GM19467 (cell line): Measurements from ENCODE around the gene CDK9.

Source experiments
- ATAC-seq: cut with Tn5 transposase; IDR thresholded peaks from one replicate; pipeline ENCODE4 v1.9.1; 2021; ENCODE audit warnings: mild to moderate bottlenecking, moderate library complexity; ENCODE audit not compliant: unreplicated experiment

The CDK9 gene

GRCh38 chr9:127761491-127761956, 24.3 kb upstream of the CDK9 start:
- no peak for ATAC-seq

GRCh38 chr9:127762111-127762676, 23.6 kb upstream of the CDK9 start:
- no peak for ATAC-seq

GRCh38 chr9:127763918-127764384, 21.9 kb upstream of the CDK9 start:
- no peak for ATAC-seq

DNA sequence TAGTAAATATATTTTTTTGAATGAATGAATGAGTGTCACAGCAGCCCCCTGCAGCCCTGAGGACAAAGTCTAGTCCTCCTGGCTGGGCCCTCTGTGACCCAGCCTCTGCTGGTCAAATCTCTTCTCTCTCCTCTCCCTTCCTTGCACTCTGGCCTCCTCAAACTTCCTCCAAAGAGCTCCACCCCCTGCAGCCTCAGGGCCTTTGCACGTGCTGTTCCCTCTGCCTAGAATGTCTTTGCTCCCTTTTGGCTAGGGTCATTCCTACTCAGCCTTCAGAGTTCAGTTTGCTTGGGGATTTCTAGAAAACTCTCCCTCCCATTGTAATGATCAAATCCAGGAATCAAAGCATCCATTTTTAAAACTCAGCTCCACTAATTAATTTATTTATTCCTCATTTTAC, 20.4 kb upstream of the CDK9 start:
- ATAC-seq: no peak

- ATAC-seq: no peak
These were observed 18.4 kb upstream of the CDK9 start for GRCh38 chr9:127767410-127767809.

GRCh38 chr9:127767909-127768331, 17.9 kb upstream of the CDK9 start:
- no peak for ATAC-seq

- no peak for ATAC-seq
These were observed 17.1 kb upstream of the CDK9 start for GRCh38 chr9:127768698-127769097.

DNA sequence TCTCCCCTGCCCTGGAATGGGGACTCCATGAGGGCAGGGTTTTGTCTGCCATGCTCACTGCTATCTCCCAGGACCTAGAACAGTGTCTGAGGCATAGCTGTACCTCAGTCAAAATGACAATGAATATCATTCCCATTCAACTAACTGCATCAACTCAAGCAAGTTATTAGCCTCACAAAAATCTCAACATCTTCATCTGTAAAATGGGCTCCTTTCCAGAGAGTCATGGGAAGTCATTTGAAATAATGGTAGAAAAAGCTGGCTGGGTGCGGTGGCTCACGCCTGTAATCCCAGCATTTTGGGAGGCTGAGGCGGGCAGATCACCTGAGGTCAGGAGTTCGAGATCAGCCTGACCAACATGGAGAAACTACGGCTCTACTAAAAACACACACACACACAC, 16.7 kb upstream of the CDK9 start:
- no peak for ATAC-seq

GRCh38 chr9:127769929-127770582, 15.8 kb upstream of the CDK9 start:
- ATAC-seq: no peak

DNA sequence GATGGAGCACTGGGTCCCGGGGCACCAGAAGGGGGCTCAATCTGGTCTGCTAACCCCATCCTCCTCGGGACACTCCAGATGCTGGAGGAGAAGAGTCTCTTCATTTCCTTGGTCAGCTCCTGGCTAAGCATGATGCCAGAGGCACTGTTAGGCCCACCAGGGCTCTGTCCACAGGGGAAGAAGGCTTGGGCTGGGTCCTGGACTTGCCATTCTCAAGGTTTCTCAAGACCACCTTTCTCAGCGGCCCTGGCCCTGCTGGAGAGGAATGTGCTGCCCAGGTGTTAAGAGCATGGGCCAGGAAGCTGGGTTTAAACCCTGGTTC, 15.3 kb upstream of the CDK9 start:
- no peak for ATAC-seq

GRCh38 chr9:127770905-127771569, 14.8 kb upstream of the CDK9 start:
- ATAC-seq: peak; percentile 82

DNA sequence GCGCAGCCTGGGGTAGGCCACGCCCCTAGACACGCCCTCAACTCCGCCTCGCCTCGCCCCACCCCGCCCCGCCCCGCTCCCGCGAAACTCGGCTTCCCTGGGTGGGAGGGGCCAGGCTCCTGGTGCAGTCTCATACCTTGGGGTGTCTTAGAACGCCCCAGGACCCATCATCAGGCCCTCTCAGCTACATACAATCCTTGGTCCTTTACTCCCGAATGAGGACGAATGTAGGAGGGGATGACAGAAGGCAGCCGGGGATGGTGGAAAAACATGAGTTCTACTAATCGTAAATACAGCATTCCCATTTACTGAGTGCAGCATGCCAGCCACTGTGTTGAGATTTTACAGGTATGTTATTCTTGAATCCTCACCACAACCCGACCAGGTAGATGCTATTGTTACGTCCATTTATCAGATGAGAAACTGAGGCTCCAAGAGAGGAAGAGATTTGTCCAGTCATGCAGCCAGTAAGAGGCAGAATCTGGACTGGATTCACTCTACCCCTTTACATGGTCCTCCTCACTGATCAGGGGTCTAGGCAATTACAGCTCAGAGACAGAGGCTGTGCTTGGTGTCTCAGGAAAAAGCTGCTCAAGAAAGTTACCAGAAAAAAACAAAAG, 14.2 kb upstream of the CDK9 start:
- ATAC-seq: no peak

DNA sequence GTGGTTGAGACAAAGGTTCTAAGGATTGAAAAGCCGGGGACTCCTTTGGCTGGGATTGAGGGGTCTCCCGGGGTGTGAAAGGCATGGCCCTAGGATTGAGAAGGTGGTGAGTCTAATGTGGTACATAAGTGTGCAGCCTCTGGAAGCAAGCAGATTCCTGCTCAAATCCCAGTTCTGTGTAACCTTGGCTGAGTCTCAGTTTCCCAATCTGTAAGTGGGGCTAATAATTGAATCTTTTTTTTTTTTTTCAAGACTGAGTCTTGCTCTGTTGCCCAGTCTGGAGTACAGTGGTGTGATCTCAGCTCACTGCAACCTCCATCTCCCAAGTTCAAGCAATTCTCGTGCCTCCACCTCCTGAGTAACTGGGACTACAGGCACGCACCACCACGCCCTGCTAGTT, 13.2 kb upstream of the CDK9 start:
- no peak for ATAC-seq

GRCh38 chr9:127773272-127773671, 12.6 kb upstream of the CDK9 start:
- ATAC-seq: no peak

GRCh38 chr9:127773981-127774380, 11.9 kb upstream of the CDK9 start:
- no peak for ATAC-seq

DNA sequence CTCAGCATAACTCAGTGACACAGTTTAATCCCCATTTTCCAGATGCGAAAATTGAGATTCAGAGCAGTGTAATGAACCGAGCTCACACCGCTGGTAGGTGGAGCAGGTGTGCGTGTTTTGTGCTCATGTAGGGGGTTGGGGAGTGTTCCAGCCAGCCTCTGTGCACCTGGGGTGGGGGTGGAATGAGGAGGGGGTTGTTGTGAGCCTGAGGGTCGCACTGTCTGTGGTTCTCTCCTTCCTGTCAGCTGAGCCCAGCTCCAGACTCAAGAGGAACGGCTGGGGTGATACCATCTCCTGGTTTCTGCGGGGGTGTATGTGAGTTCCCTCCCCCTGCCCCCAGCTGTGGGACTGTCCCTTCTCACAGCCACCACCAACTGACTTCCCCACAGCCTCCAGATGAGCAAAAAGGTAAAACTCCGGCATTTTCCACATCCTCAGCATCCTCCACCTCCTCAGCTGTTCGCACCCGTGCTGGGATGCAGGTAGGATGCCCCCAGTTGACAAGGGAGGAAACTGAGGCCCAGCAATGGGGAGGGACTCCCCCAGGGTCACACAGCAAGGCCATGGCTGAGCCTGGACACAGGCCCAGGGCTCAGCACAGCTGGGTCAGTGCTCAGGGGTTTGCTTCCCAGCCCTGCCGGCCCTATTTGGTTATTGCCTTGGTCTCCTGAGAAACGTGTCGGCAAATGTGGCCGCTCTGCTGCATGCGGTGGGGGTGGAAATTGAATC, 9.5 kb upstream of the CDK9 start:
- no peak for ATAC-seq

- ATAC-seq: no peak
These were observed 8.9 kb upstream of the CDK9 start for GRCh38 chr9:127776924-127777289.

GRCh38 chr9:127777368-127777980, 8.4 kb upstream of the CDK9 start:
- no peak for ATAC-seq

- ATAC-seq: no peak
These were observed 7.3 kb upstream of the CDK9 start, which contains the start of gene SH2D3C for GRCh38 chr9:127778280-127779135. SH2D3C (minus strand) TSS chr9:127778666; CDS start chr9:127778627, 39 bp downstream.
